Stimulated activated CD8-positive, alpha-beta memory T cell treated with anti-CD3 and anti-CD28 coated beads, Interleukin-12 subunit alpha, Interleukin-12 subunit beta, amount 100 ng/mL, for 1 hour (primary cell): ENCODE data around the gene SLC4A8.

Experiments used
- DNase-seq: peaks from one replicate; pipeline ENCODE4 v3.0.0-alpha.2; 2020; ENCODE audit warnings: low read depth

SLC4A8 gene

GRCh38 chr12:51424662-51425539, at the start of gene SLC4A8:
Gene SLC4A8 (plus strand): TSS chr12:51424831. CDS start chr12:51424988, 157 bp downstream.
- peak; percentile 48 for DNase-seq

GRCh38 chr12:51374856-51375255, 49.8 kb upstream of the SLC4A8 start:
- DNase-seq = no peak

GRCh38 chr12:51377099-51377984, 47.3 kb upstream of the SLC4A8 start:
- no peak for DNase-seq

GRCh38 chr12:51378749-51379148, 45.9 kb upstream of the SLC4A8 start:
- DNase-seq = no peak

GRCh38 chr12:51379571-51379970, 45.1 kb upstream of the SLC4A8 start:
- no peak for DNase-seq

GRCh38 chr12:51381226-51382079, 43.2 kb upstream of the SLC4A8 start:
- no peak for DNase-seq

GRCh38 chr12:51382173-51382572, 42.5 kb upstream of the SLC4A8 start:
- no peak for DNase-seq

DNA sequence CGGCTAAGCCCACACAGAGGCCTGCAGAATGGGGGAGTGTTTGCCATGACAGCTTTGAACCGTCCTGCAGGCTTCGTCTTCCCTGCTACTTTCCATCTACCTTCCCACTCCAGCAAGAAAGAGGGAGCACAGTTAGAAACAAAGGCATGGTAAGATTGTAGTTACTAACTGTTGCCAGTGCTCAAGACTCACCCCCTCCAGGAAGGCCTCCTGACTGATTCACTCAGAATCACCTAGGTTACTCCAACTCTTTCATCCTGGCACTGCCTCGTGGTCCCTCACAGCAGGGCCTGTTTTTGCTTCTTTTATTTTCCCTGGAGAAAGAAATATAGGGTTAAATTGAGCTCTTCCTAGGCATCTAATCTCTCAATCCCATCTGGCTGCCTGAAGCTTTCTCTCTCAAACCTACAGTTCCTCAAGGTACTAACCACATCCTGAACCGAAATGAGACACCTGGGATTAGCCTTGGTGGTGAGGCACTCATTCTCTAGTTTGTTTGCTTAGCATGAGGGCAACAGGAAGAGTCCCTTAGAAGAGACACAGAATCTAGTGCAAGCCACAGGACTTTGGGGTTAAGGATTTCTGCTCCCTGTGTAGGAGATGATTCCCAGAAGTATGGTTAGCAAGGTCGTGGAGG, 41.2 kb upstream of the SLC4A8 start:
- no peak for DNase-seq

GRCh38 chr12:51386351-51386750, 38.3 kb upstream of the SLC4A8 start:
- no peak for DNase-seq

- DNase-seq = no peak
Observed at GRCh38 chr12:51388069-51388799, 36.4 kb upstream of the SLC4A8 start.

GRCh38 chr12:51388846-51389245, 35.8 kb upstream of the SLC4A8 start:
- no peak for DNase-seq

GRCh38 chr12:51389302-51389999, 35.2 kb upstream of the SLC4A8 start:
- no peak for DNase-seq

DNA sequence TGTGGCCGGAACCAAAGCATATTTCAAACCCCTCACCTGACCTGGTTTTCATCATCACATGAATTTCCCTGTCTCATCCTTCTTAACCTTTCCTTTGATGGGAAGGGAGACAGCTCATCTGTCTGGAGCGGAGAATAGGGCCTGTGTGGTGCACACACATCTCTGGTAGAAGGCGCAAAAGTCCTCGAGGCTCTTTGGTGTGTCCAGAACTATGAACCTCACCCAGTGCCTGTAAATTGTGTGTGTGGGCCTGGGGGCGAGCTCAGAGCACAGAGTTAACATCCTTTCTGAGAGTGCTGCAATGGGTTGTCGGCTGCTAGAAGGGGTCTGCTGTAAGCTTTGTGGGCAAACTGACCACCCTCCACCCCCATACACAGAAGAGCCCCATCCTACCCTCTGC, 34.2 kb upstream of the SLC4A8 start:
- DNase-seq = no peak

- DNase-seq = no peak
Observed at GRCh38 chr12:51390891-51391282, 33.7 kb upstream of the SLC4A8 start.

DNA sequence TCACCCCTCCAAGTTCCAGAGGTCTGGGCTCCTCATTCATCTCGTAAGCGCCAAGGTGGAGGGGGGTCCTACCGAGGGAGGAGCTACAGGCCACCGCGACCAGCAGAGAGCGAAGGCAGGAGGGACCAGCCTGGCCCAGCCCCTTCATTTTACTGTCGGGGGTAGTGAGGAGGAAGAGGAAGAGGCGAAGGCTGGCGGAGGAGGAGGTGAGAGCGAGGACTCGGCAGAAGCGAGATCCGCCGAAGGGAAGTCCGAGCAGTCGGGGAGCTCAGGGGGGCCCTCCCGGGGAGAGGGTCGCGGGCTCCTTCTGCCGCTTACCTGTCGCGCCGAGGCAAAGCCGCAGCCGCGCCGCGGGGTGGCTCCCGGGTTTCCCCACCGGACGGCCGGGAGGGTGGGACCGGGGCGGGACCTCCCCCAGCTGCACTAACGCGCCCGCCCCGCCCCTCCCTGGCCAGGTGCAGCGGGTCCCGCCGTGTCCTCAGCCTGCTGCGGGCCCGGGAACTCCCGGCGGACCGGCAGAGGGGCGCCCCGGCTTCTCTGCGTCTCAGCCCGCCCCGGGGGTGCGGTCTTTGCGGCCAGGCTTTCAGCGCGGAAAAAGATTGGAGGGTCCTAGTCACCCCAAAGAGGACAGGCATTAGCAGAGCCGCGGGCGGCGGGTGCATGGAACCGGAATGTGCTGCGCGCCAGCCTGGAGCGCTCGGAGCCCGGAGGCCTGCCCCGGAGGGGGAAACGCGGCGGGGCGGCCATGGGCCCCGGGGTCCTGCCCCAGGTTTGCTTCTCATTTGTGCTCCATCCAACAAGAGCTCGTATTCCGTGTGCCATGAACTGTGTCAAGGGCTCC, 33.1 kb upstream of the SLC4A8 start, which contains the start of gene GALNT6:
Gene GALNT6, minus strand, starts transcription at position 124 of the 841 bp plus-strand sequence. CDS start 11,625 bp downstream, outside the sequence.
- DNase-seq = peak; percentile 49

GRCh38 chr12:51392556-51393237, 31.9 kb upstream of the SLC4A8 start:
- DNase-seq = no peak

DNA sequence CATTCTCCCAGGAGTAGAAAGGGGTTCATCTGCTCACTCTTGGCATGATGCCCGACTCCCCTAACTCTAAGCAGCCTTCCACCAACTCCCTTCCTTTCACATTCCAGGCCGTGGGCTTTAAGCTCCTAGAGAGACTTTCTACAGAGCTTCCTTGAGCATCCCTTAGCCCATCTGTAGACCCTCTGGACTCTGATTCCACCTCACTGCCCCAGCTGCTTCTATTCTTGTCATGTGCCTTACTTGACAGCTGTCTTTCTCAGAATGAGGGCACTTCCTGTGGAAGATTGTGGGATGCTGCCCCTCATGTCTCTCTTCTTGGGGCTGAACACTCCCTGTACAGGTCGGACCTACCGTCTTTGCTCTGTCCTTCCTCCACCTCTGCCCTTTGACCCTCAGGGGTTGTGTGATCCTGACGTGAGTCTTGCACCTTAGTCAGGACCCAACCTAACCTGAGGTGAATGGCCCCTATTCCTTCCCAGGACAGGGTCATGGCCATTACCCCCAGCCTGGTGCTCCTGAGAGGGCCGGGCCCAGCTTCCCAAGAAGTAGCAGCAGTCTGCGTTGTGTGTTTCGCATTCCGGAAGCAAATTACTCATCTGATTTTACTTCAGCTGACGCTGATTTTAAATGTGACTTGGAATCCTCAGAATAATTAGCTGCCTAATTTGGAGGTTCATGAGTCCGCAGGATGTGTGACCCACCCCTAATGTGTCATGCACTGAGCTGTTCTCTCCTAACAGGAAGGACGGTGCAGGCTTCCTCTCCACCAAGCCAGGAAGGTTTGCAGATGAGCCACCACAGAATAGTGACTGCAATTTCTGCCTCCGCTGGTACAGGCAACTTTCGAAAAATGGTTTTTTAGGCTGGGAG, 30.7 kb upstream of the SLC4A8 start:
- peak; percentile 39 for DNase-seq
